Measurements from ENCODE around the gene C10orf71.

- TF ChIP-seq CTCF (tag by site-specific recombination; IDR thresholded peaks at IDR 0.05) (no peak), PATZ1 (tag by site-specific recombination; IDR thresholded peaks at IDR 0.05) (no peak), ZNF600 (tag by site-specific recombination; IDR thresholded peaks at IDR 0.05) (no peak)
These were observed 36.0 kb downstream of the C10orf71 start for GRCh38 chr10:49334964-49335363.
